ENCODE results near the gene FBXL22. TPM values are rescaled to one million over a fixed set of nuclear protein-coding genes. Genes with fewer than 3 reads are reported as not detected.

Gene FBXL22
- total and polyA plus RNA-seq, 2 of the 8 experiments (the other 6 are each of a cell fraction or from before 2014, with no cell fraction given), result 0.09 to 0.47 TPM

- TF ChIP-seq CHD7 (IDR thresholded peaks at IDR 0.05; ENCODE audit: insufficient replicate concordance, low read length), result no peak
- no peak for TF ChIP-seq NANOG (IDR thresholded peaks at IDR 0.05; ENCODE audit: insufficient read depth, low read depth, low read length, poor library complexity, severe bottlenecking)
- TF ChIP-seq KDM1A (IDR thresholded peaks at IDR 0.05; ENCODE audit: borderline replicate concordance, low read length), result no peak
- no peak for TF ChIP-seq BCL11A (IDR thresholded peaks at IDR 0.05; ENCODE audit: low read depth in 2 of 2, low read length in 2 of 2)
- no peak for TF ChIP-seq RNF2 (IDR thresholded peaks at IDR 0.05; ENCODE audit: borderline replicate concordance, low read depth, low read length, missing control alignments, poor library complexity, severe bottlenecking)
- TF ChIP-seq YY1 (IDR thresholded peaks at IDR 0.05; ENCODE audit: low read depth, low read length), result no peak
- no peak for TF ChIP-seq MAX (IDR thresholded peaks at IDR 0.05)
- TF ChIP-seq NRF1 (IDR thresholded peaks at IDR 0.05; ENCODE audit: low read depth, low read length), result no peak
- TF ChIP-seq CHD1 (IDR thresholded peaks at IDR 0.05; ENCODE audit: low read depth, low read length), result no peak
- no peak for TF ChIP-seq SIRT6 (IDR thresholded peaks at IDR 0.05; ENCODE audit: low read length)
- TF ChIP-seq CBX8 (IDR thresholded peaks at IDR 0.05; ENCODE audit: borderline replicate concordance, low read depth, low read length), result no peak
These were observed 7.1 kb downstream of the FBXL22 start (continued) for GRCh38 chr15:63604281-63604680.

Data from H1 (cell line).